GM19239 (cell line): ENCODE data around the gene ELAVL4.

ENCODE experiments used
- DNase-seq: peaks from one replicate; pipeline ENCODE4 v3.0.0; 2011; ENCODE audit warnings: low spot score; ENCODE audit not compliant: insufficient read length
- FAIRE-seq: peaks from 2 replicates; lab custom pipeline; 2011; peaks lifted over from hg19 to GRCh38; lab: Jason Lieb, UNC

ELAVL4 gene

GRCh38 chr1:50108497-50109059 lies at the start of gene ELAVL4:
ELAVL4 (plus strand) TSS chr1:50108920; CDS start chr1:50109190, 270 bp downstream.
- no peak for FAIRE-seq
- DNase-seq: no peak

DNA sequence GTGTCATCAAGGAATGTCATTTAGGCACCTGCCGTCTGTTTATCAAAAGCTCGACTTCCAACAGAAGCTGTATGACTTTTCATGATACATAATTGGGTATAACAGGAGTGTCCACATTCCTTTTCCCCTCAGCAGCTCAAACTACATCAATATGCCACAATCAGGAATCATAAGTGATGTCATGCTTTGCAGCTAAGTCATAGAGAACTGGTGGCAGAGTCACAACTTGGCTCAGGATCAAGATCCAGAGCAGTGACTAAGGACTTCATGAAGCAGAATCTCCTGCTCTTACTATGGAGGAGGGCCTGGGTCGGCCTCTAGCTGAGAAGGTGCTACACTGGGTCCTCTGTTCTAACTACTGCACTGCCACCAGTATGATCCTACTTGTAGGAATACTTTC lies 48.4 kb upstream of the ELAVL4 start:
- FAIRE-seq: no peak
- no peak for DNase-seq

DNA sequence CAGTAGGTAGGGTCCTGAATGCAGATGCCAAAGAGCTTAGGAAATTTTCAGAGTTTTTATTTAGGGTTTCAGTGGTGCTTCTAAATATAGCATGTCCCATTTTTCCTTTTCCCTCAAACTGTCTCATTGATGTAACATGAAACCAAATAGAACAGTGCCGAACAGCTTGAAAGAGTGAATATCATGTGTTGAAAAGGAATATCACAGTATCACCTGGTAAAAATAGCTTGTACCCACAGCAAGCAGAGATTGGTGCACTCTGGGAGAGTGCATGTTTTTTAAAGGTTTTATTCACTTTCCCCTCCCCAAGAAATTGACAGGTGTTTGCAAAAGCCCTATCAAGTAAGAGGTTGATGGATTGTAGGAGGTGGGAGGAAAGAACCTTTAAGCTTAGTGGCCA lies 41.9 kb upstream of the ELAVL4 start:
- FAIRE-seq: no peak

GRCh38 chr1:50074931-50075330 lies 33.8 kb upstream of the ELAVL4 start:
- DNase-seq (no peak), FAIRE-seq (no peak)

More for the DNA sequence above, 41.9 kb upstream of the ELAVL4 start:
- DNase-seq: no peak

DNA sequence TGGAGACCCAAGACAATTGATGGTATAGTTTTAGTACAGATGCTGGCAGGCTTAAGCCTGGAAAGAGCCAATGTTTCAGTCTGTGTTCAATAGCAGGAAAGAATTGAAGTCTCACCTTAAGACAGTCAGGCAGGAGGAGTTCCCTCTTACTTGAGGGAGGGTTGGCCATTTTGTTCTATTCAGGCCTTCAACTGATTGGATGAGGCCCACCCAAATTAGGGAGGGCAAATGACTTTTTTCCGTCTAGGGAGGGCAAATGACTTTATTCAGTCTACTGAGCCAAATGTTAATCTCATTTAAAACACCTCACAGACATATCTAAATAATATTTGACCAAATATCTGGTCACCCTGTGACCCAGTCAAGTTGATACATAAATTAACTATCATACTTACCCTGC lies 31.4 kb upstream of the ELAVL4 start:
- no peak for FAIRE-seq
- no peak for DNase-seq

- no peak for FAIRE-seq
These were observed 27.7 kb upstream of the ELAVL4 start for GRCh38 chr1:50080904-50081586.

DNA sequence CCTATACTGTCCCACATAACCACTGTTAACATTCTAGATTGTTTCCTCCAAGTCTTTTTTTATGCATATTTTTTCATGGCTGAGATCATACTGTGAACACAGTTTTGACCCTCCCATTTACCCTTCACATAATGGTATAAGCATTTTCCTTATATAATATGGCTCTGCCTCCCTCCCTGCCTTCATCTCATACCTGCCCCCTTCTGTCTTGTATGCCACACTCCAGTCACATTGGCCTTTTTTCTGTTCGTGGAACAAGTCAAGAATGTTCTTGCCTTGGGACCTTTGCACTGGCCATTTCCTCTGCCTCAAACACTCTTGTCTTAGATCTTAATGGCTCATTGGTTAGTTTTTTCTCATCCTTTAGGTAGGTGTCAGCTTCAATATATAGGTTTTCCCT lies 24.3 kb upstream of the ELAVL4 start:
- DNase-seq: no peak
- no peak for FAIRE-seq

More at GRCh38 chr1:50080904-50081586, 27.7 kb upstream of the ELAVL4 start:
- DNase-seq: no peak

DNA sequence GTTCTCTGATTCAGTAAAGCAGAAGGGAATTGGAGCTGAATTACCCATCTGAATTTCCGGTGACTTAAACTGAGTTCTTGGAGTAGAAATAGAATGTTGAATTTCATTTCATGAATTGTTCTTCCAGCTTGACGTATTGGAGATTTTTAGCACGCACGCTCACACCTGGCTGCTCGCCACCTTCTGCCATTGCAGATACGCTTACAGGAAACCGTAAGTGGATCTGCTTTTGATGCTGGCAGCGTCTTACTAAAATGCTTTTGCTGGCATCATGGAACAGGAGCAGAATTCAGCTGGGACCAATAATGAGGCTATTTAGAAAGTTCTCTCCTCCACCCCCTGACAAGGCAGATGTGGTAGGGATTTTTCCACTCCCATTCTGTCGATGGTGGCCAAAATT lies 17.7 kb upstream of the ELAVL4 start:
- DNase-seq: no peak
- no peak for FAIRE-seq

DNA sequence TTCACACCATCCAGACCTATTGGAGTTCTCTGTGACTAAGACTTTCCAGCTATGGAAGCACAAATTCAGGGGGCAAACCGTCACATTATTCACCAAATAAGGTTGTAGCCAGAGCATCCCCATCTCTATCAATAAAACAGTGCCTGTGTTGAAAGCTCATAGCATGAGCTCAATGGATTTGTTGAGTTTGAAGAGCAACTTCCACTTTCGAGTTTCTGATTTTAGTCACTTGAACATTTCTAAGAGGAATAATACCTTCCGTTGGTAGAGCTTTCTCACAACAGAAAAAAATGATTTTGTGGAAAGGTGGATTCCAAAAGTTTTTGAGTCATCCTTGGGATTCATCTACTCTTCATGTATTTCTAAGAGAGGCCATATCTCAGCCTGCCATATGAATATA lies 13.0 kb upstream of the ELAVL4 start:
- DNase-seq (no peak), FAIRE-seq (no peak)

GRCh38 chr1:50097021-50097679 lies 11.6 kb upstream of the ELAVL4 start:
- FAIRE-seq (no peak), DNase-seq (no peak)

DNA sequence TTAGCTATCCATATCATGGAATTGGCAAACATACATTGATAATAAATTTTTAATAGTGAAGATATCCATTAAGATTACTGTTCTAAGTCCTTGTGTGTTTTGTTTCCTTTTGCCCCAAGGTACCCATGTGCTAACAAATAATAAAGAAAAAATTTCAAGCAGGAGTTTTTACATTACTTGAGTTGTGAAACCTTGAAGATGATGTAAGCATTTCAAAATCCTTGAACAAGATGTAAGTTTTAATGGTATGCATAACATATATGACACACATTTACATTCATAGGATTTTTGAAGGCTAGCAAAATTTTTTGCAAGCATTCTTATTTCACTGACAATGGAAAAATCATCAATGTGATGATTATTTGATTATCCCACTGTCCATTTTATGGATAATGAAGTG lies 10.9 kb upstream of the ELAVL4 start:
- FAIRE-seq (no peak), DNase-seq (no peak)

GRCh38 chr1:50098591-50099021 lies 10.1 kb upstream of the ELAVL4 start:
- FAIRE-seq: no peak

DNA sequence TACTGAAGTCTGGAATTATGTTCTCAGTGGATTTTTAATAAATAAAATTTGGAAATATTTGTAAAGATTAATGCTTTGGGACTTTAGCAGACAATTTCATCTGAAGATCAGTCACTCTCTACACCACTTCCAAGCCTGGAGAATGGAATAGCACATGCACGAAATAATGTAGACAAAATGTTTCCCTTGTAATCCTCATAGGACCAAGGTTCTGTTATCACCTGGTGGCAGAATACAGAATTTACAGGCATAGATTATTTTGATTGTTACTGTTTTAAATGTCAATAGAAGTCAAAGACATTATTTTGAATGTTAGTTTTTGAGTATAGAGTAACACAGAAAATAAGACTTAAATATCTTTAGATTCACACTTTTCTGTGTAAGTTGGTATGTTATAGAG lies 9.1 kb upstream of the ELAVL4 start:
- FAIRE-seq (no peak), DNase-seq (no peak)

More at GRCh38 chr1:50098591-50099021, 10.1 kb upstream of the ELAVL4 start:
- DNase-seq: no peak

DNA sequence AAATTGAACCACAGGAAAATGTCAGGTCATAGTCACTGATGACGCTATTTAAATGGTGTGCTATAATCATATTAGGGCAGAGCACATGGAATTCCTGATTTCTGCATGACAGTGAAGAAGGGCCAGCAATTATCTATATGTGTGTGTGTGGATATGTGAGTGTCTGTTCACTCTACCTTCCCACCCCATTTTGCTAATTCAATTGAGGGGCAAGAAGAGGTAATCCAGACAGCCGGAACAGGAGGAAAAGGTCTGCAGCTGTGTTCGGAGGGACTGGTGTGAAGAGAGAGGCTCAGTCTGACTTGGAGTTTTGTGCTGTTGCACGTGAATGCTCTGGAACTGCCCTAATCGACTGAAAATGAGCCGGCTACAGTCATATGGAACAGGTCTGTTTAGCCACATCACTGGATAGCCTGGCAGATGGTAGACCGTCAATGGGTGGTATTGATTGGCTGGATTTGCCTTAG lies 5.1 kb upstream of the ELAVL4 start:
- FAIRE-seq (no peak), DNase-seq (no peak)

- FAIRE-seq: no peak
These were observed 3.3 kb upstream of the ELAVL4 start for GRCh38 chr1:50105433-50105832.

DNA sequence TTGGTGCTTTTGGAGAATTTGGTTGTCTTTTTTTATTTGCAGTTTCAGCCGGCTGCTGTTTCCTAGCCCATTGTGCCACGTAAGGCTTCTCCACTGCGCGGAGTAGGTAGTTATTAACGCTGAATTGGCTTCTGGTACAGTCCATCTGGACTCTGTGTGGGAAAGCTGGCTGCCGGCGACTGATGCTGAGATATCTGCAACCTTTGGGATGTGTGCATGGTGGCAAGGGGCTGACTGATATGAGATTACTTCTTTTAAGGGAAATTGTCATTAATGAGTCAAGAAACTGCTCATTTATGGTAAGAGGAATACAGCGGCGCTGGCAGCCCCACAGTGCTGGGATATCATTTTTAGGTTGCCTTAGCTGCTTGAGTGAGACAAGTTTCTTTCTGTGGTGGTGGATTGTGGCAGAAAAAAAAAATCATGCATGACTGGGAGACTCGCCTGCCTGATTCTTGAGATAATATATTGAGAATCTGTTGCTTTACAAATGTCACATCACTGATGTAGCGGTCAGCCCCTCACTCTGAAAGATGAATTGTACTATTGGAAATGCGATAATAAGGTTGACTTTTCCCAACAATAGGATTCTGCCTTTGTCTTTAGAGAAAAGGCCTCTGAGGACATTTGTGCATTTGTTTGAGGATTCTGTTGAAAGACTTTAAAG lies 2.5 kb upstream of the ELAVL4 start:
- DNase-seq (no peak), FAIRE-seq (no peak)

More at GRCh38 chr1:50105433-50105832, 3.3 kb upstream of the ELAVL4 start:
- DNase-seq: no peak

DNA sequence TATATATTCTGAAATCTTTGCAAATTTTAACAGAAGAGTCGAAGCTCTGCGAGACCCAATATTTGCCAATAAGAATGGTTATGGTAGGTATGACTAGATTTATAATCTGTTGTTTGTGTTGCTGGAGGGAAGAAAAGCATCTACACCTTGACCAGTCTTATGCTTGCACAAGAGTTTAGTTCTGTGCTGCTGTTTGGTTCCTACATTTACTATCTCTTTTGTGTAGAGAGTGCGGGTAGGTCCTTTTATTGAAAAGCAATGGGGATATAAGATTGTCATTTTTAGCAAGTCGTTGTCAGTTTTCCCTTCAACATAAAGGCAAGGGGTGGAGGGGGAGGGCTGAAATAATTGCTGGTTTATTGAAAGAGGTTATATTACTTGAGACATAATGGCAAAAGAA lies 396 bp downstream of the ELAVL4 start:
- DNase-seq (no peak), FAIRE-seq (no peak)

DNA sequence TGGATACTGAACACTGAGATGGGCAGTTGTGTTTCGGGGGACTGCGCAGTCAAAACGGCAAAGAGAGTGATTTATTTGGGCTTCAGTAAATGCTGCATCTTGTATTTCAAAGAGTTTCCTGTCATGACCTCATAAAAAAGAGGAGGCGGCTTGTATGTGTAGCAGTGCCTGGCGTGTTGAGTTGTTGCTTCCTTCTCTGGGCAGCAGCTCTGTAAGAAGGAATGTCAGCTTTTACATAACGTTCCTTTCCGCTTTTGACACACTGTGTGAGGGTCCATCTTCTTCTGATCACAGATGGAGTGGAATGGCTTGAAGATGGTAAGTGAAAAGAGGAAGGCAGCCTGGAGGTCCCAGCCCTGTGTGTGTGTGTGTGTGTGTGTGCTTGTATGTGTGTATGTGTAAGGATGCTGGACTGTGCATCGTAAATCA lies 941 bp downstream of the ELAVL4 start:
- FAIRE-seq: no peak

DNA sequence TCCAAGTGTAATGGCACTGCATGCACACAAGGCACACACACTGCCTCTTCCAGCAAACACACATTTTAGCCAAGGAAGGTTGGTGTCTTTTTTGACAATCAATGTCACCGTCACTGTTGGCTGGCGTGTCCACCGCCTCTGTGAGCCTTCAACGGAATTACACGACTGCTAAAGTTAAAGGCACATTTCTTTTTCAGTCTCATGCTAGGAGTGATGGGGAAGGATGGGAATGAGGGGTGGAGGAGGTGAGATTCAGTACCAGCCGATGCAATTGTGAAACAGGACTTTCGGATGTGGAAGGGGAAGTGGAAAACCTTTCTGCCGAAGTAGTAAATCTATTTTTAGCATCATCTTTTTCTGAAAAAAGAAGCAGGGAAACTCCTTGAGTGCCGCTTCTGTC lies 1.4 kb downstream of the ELAVL4 start:
- DNase-seq: no peak
- no peak for FAIRE-seq

More for the DNA sequence above, 941 bp downstream of the ELAVL4 start:
- no peak for DNase-seq

- no peak for DNase-seq
- FAIRE-seq: no peak
These were observed 1.9 kb downstream of the ELAVL4 start for GRCh38 chr1:50110656-50111055.

- FAIRE-seq (no peak), DNase-seq (no peak)
These were observed 2.8 kb downstream of the ELAVL4 start for GRCh38 chr1:50111503-50111902.
